HCT116 (cell line): ENCODE results near the gene LTA4H. TPM values are rescaled to one million over a fixed set of nuclear protein-coding genes. Genes with fewer than 3 reads are reported as not detected.

Experiments used
- ATAC-seq: fragments of 200-7000 bp; cut with Tn5 transposase; 2 replicates; pipeline ENCODE4 v1.9.1; 2020; ENCODE audit warnings: mild to moderate bottlenecking, moderate library complexity
- BruUV-seq: library from RNA; stranded (reverse); fragments of 400-500 nt; replicated peaks from 2 replicates; lab custom pipeline; 2021; lab: Mats Ljungman, UMichigan
- CTCF ChIA-PET: fragments of 300-600 bp; sonication (Branson Sonifier 250); formaldehyde crosslinking; loops from one replicate; lab custom pipeline; 2021; ENCODE audit warnings: antibody characterized with exemption; lab: Charles Lee
- POLR2A ChIA-PET: fragments of 300-600, 350-600 bp; sonication (Branson Sonifier 250); formaldehyde crosslinking; loops from one replicate; lab custom pipeline; 2021; ENCODE audit warnings: antibody characterized with exemption; lab: Charles Lee
- RAD21 ChIA-PET, 2 experiments: fragments of 300-600 bp; sonication (Branson Sonifier 250); formaldehyde crosslinking; loops; one replicate each; lab custom pipeline; 2023; ENCODE audit warnings: low total read pairs in 2 of 2; ENCODE audit not compliant: uncharacterized antibody in 2 of 2, unreplicated experiment in 2 of 2, low non-redundant PET in 1 of 2; lab: Charles Lee
- DNase-seq: peaks from one replicate; pipeline ENCODE4 v3.0.0-alpha.2; 2010; ENCODE audit warnings: low read depth, low spot score
- H2AFZ ChIP-seq: fragments of 200-600 bp; shearing (Covaris generic), sonication (generic); 2 replicates; pipeline ENCODE4 v1.6.1; 2017; ENCODE audit warnings: low read depth, mixed run types, mixed read lengths, antibody characterized with exemption, low read length; ENCODE audit not compliant: poor library complexity, severe bottlenecking
- H3K27ac ChIP-seq: 2 replicates; pipeline ENCODE4 v1.5.1; 2012; ENCODE audit warnings: low read depth, low read length
- H3K27me3 ChIP-seq: fragments of 200-600 bp; sonication (generic); 2 replicates; pipeline ENCODE4 v1.6.1; 2016; ENCODE audit warnings: mixed run types, low read length, mixed read lengths; ENCODE audit not compliant: insufficient read depth
- H3K36me3 ChIP-seq, 2 experiments: fragments of 200-500 bp in 1 of 2; fragments of 200-600 bp in 1 of 2; sonication (Bioruptor generic) in 1 of 2; sonication (generic) in 1 of 2; 2 replicates each; pipeline versions ENCODE4 v1.5.1 to v1.6.1; 2014 to 2016; ENCODE audit warnings: low read length in 2 of 2, inconsistent platforms in 1 of 2, mixed read lengths in 1 of 2, mixed run types in 1 of 2; ENCODE audit not compliant: insufficient read depth in 2 of 2, control insufficient read depth in 1 of 2
- H3K4me1 ChIP-seq, 2 experiments: fragments of 200-600 bp in 1 of 2; sonication (generic) in 1 of 2; 2 replicates each; pipeline versions ENCODE4 v1.5.1 to v1.6.1; 2012 to 2017; ENCODE audit warnings: low read length in 2 of 2, inconsistent platforms in 1 of 2, mild to moderate bottlenecking in 1 of 2, mixed read lengths in 1 of 2, mixed run types in 1 of 2, moderate library complexity in 1 of 2; ENCODE audit not compliant: insufficient read depth in 2 of 2, control insufficient read depth in 1 of 2
- H3K4me2 ChIP-seq: fragments of 200-600 bp; sonication (generic); 2 replicates; pipeline ENCODE4 v1.6.1; 2017; ENCODE audit warnings: mixed run types, low read length, mixed read lengths
- H3K4me3 ChIP-seq, 2 experiments: fragments of 200-600 bp in 1 of 2; sonication (generic) in 1 of 2; replicated peaks in 1 of 2; 2 replicates each; pipeline ENCODE4 v1.5.1; 2011 to 2016; ENCODE audit warnings: low read length in 2 of 2, control low read depth in 1 of 2, low read depth in 1 of 2, mild to moderate bottlenecking in 1 of 2, mixed read lengths in 1 of 2, mixed run types in 1 of 2
- H3K79me2 ChIP-seq: fragments of 200-600 bp; sonication (generic); 2 replicates; pipeline ENCODE4 v1.6.1; 2017; ENCODE audit warnings: mild to moderate bottlenecking, mixed run types, low read length, moderate library complexity, mixed read lengths; ENCODE audit not compliant: insufficient read depth
- H3K9ac ChIP-seq: fragments of 200-600 bp; sonication (generic); 2 replicates; pipeline ENCODE4 v1.6.1; 2016; ENCODE audit warnings: low read length, mixed read lengths
- H3K9me2 ChIP-seq: fragments of 200-600 bp; sonication (generic), shearing (Covaris generic); 2 replicates; pipeline ENCODE4 v1.6.1; 2017; ENCODE audit warnings: mixed run types, mild to moderate bottlenecking, moderate library complexity; ENCODE audit not compliant: insufficient read depth
- H3K9me3 ChIP-seq, 2 experiments: fragments of 200-500 bp in 1 of 2; fragments of 200-600 bp in 1 of 2; sonication (Bioruptor generic) in 1 of 2; sonication (generic) in 1 of 2; 2 replicates each; pipeline ENCODE4 v1.6.1; 2014 to 2017; ENCODE audit warnings: low read length in 2 of 2, mixed read lengths in 2 of 2, inconsistent platforms in 1 of 2, low read depth in 1 of 2, mild to moderate bottlenecking in 1 of 2, mixed run types in 1 of 2, moderate library complexity in 1 of 2; ENCODE audit not compliant: control insufficient read depth in 1 of 2, insufficient read depth in 1 of 2
- H4K20me1 ChIP-seq: fragments of 200-600 bp; sonication (generic), shearing (Covaris generic); 2 replicates; pipeline ENCODE4 v1.6.1; 2017; ENCODE audit warnings: mixed run types, mild to moderate bottlenecking, moderate library complexity; ENCODE audit not compliant: insufficient read depth
- ATF3 ChIP-seq: IDR thresholded peaks from 2 replicates; pipeline ENCODE4 v1.6.1; 2012
- CBX3 ChIP-seq: IDR thresholded peaks from 2 replicates; pipeline ENCODE4 v1.6.1; 2012; ENCODE audit warnings: low read depth
- CTCF ChIP-seq, 3 experiments: fragments of 200-600 bp in 1 of 3; sonication (generic) in 1 of 3; IDR thresholded peaks in 2 of 3; conservative IDR thresholded peaks in 1 of 3; 2 replicates each; pipeline ENCODE4 v1.5.1; 2012 to 2017; ENCODE audit warnings: low read depth in 2 of 3, low read length in 2 of 3, antibody characterized with exemption in 1 of 3, borderline replicate concordance in 1 of 3, control low read depth in 1 of 3, mild to moderate bottlenecking in 1 of 3, mixed read lengths in 1 of 3, mixed run types in 1 of 3, moderate library complexity in 1 of 3; ENCODE audit not compliant: insufficient read depth in 1 of 3
- EZH2phosphoT487 ChIP-seq: fragments of 200-600 bp; IDR thresholded peaks from 2 replicates; pipeline ENCODE4 v1.6.1; 2018; ENCODE audit warnings: antibody characterized with exemption, borderline replicate concordance
- FOSL1 ChIP-seq: IDR thresholded peaks from 2 replicates; pipeline ENCODE4 v1.6.1; 2012; ENCODE audit warnings: low read depth
- POLR2A ChIP-seq: IDR thresholded peaks from 2 replicates; pipeline ENCODE4 v1.7.0; 2011; ENCODE audit warnings: borderline replicate concordance; ENCODE audit not compliant: insufficient read depth, insufficient read length; ENCODE audit errors: extremely low read depth
- POLR2AphosphoS5 ChIP-seq: IDR thresholded peaks from 2 replicates; pipeline ENCODE4 v1.6.1; 2011; ENCODE audit warnings: mild to moderate bottlenecking, low read depth, low read length, moderate library complexity
- RAD21 ChIP-seq: IDR thresholded peaks from 2 replicates; pipeline ENCODE4 v1.6.1; 2012; ENCODE audit warnings: low read depth, mild to moderate bottlenecking
- SIN3A ChIP-seq: IDR thresholded peaks from 2 replicates; pipeline ENCODE4 v1.6.1; 2012; ENCODE audit warnings: low read depth
- SP1 ChIP-seq: IDR thresholded peaks from 2 replicates; pipeline ENCODE4 v1.6.1; 2012; ENCODE audit warnings: low read depth
- SRF ChIP-seq: IDR thresholded peaks from 2 replicates; pipeline ENCODE4 v1.6.1; 2012; ENCODE audit warnings: low read depth
- ZFX ChIP-seq: fragments of 450-650 bp; IDR thresholded peaks from 2 replicates; pipeline ENCODE4 v1.6.1; 2017
- intact Hi-C: fragments of 100-400 bp; cut with micrococcal nuclease; formaldehyde crosslinking; loops from 2 replicates; pipeline ENCODE4 v1.10.0; 2022
- total RNA-seq: library from RNA; stranded (reverse); gene quantifications from one replicate; pipeline ENCODE4 v1.2.1, GENCODE V29; 2021; ENCODE audit not compliant: unreplicated experiment

LTA4H gene
- total RNA-seq, 1 experiment from 2014 or later = 163 TPM

GRCh38 chr12:96025518-96025917 lies 9.9 kb downstream of the LTA4H start:
- POLR2A ChIA-PET = no interaction called here
- DNase-seq = no peak
- H3K36me3 ChIP-seq = peaks cover 32 to 39% of the 10 kb centered on the region in 2 experiments; a peak in 3 of 4 replicates
- H3K9ac ChIP-seq = no peak overlapping the region
- no peaks in the 10 kb centered on the region for H3K9me3 ChIP-seq
- H3K27ac ChIP-seq = no peak overlapping the region
- BruUV-seq = no TSS peak
- H3K4me1 ChIP-seq = no peaks in the 10 kb centered on the region
- H3K9me2 ChIP-seq = no peaks in the 10 kb centered on the region
- peaks cover 9% of the 10 kb centered on the region; the same call in 1 of the 2 replicates for H3K79me2 ChIP-seq
- H3K4me2 ChIP-seq = no peak overlapping the region
- no peak overlapping the region for H2AFZ ChIP-seq
- H4K20me1 ChIP-seq = no peaks in the 10 kb centered on the region
- CTCF ChIA-PET = no interaction called here
- no peaks in the 10 kb centered on the region for H3K27me3 ChIP-seq
- intact Hi-C loops = no loop called here
- TF ChIP-seq CTCF (IDR thresholded peaks at IDR 0.05 in 2 of 3, conservative IDR thresholded peaks at IDR 0.05 in 1 of 3; ENCODE audit: borderline replicate concordance in 1 of 3, insufficient read depth in 1 of 3, low read depth in 2 of 3, low read length in 2 of 3) = no peak
- no peak for TF ChIP-seq ATF3
- TF ChIP-seq FOSL1 = no peak
- no peak for TF ChIP-seq POLR2AphosphoS5
- no peak for TF ChIP-seq RAD21
- no peak for TF ChIP-seq POLR2A
- no peak for TF ChIP-seq EZH2phosphoT487
- TF ChIP-seq SIN3A = no peak
- TF ChIP-seq SRF = no peak
- TF ChIP-seq CBX3 = no peak
- no peak for TF ChIP-seq ZFX
- TF ChIP-seq SP1 = no peak
- TF ChIP-seq, all 23 proteins: peak for 0
- no peak for ATAC-seq
- RAD21 ChIA-PET = no interaction called here
- no peak overlapping the region for H3K4me3 ChIP-seq
